ENCODE data around the gene SLC12A2. TPM values are rescaled to one million over a fixed set of nuclear protein-coding genes. Genes with fewer than 3 reads are reported as not detected.

SLC12A2 gene
- total and polyA plus RNA-seq, 9 of the 15 experiments (the other 6 are each of a cell fraction or from before 2014, with no cell fraction given) = 5.1 to 20.3 (median 12.6) TPM

DNA sequence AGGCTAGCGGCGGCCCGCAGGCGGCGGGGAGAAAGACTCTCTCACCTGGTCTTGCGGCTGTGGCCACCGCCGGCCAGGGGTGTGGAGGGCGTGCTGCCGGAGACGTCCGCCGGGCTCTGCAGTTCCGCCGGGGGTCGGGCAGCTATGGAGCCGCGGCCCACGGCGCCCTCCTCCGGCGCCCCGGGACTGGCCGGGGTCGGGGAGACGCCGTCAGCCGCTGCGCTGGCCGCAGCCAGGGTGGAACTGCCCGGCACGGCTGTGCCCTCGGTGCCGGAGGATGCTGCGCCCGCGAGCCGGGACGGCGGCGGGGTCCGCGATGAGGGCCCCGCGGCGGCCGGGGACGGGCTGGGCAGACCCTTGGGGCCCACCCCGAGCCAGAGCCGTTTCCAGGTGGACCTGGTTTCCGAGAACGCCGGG lies 253 bp downstream of the SLC12A2 start (continued):
- TF ChIP-seq, protein P1, sequence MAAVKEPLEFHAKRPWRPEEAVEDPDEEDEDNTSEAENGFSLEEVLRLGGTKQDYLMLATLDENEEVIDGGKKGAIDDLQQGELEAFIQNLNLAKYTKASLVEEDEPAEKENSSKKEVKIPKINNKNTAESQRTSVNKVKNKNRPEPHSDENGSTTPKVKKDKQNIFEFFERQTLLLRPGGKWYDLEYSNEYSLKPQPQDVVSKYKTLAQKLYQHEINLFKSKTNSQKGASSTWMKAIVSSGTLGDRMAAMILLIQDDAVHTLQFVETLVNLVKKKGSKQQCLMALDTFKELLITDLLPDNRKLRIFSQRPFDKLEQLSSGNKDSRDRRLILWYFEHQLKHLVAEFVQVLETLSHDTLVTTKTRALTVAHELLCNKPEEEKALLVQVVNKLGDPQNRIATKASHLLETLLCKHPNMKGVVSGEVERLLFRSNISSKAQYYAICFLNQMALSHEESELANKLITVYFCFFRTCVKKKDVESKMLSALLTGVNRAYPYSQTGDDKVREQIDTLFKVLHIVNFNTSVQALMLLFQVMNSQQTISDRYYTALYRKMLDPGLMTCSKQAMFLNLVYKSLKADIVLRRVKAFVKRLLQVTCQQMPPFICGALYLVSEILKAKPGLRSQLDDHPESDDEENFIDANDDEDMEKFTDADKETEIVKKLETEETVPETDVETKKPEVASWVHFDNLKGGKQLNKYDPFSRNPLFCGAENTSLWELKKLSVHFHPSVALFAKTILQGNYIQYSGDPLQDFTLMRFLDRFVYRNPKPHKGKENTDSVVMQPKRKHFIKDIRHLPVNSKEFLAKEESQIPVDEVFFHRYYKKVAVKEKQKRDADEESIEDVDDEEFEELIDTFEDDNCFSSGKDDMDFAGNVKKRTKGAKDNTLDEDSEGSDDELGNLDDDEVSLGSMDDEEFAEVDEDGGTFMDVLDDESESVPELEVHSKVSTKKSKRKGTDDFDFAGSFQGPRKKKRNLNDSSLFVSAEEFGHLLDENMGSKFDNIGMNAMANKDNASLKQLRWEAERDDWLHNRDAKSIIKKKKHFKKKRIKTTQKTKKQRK (IDR thresholded peaks at IDR 0.05; ENCODE audit: borderline replicate concordance, low read depth, low read length) = no peak
- TF ChIP-seq, protein P2, sequence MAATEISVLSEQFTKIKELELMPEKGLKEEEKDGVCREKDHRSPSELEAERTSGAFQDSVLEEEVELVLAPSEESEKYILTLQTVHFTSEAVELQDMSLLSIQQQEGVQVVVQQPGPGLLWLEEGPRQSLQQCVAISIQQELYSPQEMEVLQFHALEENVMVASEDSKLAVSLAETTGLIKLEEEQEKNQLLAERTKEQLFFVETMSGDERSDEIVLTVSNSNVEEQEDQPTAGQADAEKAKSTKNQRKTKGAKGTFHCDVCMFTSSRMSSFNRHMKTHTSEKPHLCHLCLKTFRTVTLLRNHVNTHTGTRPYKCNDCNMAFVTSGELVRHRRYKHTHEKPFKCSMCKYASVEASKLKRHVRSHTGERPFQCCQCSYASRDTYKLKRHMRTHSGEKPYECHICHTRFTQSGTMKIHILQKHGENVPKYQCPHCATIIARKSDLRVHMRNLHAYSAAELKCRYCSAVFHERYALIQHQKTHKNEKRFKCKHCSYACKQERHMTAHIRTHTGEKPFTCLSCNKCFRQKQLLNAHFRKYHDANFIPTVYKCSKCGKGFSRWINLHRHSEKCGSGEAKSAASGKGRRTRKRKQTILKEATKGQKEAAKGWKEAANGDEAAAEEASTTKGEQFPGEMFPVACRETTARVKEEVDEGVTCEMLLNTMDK (IDR thresholded peaks at IDR 0.05; ENCODE audit: borderline replicate concordance, insufficient read depth, low read depth, low read length, poor library complexity, severe bottlenecking) = peak; percentile 19
- TF ChIP-seq, protein P3, sequence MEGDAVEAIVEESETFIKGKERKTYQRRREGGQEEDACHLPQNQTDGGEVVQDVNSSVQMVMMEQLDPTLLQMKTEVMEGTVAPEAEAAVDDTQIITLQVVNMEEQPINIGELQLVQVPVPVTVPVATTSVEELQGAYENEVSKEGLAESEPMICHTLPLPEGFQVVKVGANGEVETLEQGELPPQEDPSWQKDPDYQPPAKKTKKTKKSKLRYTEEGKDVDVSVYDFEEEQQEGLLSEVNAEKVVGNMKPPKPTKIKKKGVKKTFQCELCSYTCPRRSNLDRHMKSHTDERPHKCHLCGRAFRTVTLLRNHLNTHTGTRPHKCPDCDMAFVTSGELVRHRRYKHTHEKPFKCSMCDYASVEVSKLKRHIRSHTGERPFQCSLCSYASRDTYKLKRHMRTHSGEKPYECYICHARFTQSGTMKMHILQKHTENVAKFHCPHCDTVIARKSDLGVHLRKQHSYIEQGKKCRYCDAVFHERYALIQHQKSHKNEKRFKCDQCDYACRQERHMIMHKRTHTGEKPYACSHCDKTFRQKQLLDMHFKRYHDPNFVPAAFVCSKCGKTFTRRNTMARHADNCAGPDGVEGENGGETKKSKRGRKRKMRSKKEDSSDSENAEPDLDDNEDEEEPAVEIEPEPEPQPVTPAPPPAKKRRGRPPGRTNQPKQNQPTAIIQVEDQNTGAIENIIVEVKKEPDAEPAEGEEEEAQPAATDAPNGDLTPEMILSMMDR (IDR thresholded peaks at IDR 0.05 in 2 of 3, conservative IDR thresholded peaks at IDR 0.05 in 1 of 3; ENCODE audit: insufficient read depth in 2 of 3, low read depth in 1 of 3, low read length in 3 of 3) = peak; percentile 22 to 61 (median 35); a peak in 4 of 6 replicates
- TF ChIP-seq CCNT2 (IDR thresholded peaks at IDR 0.05; ENCODE audit: borderline replicate concordance, extremely low read depth, insufficient read length, low read depth, low read length) = peak; percentile 77
- 0 out of 2 replicates have a peak, but pooled peaks have one; percentile 42 for TF ChIP-seq KDM2B (CRISPR knock-in tag; IDR thresholded peaks at IDR 0.05)
- TF ChIP-seq MAFG (tag; conservative IDR thresholded peaks at IDR 0.05) = no peak
- TF ChIP-seq TFAM (CRISPR knock-in tag; conservative IDR thresholded peaks at IDR 0.05) = no peak
- 0 out of 2 replicates have a peak, but pooled peaks have one; percentile 1 for TF ChIP-seq GTF2E2 (tag; IDR thresholded peaks at IDR 0.05)
- TF ChIP-seq ZNF282 (CRISPR knock-in tag; IDR thresholded peaks at IDR 0.05) = 0 out of 2 replicates have a peak, but pooled peaks have one; percentile 3
- no peak for TF ChIP-seq PHB (CRISPR knock-in tag; IDR thresholded peaks at IDR 0.05)
- TF ChIP-seq GATAD2B (IDR thresholded peaks at IDR 0.05; ENCODE audit: borderline replicate concordance) = peak; percentile 60; the same call in 1 of the 2 replicates
- TF ChIP-seq SMAD4 (CRISPR knock-in tag; conservative IDR thresholded peaks at IDR 0.05) = peak; percentile 26
- peak; percentile 54 for TF ChIP-seq CTBP1 (IDR thresholded peaks at IDR 0.05; ENCODE audit: borderline replicate concordance)
- TF ChIP-seq MECOM (CRISPR knock-in tag; IDR thresholded peaks at IDR 0.05) = no peak
- peak; percentile 40 to 43 for TF ChIP-seq RAD21 (CRISPR knock-in tag; conservative IDR thresholded peaks at IDR 0.05 in 1 of 2, IDR thresholded peaks at IDR 0.05 in 1 of 2)
- TF ChIP-seq ILF3 (IDR thresholded peaks at IDR 0.05; ENCODE audit: borderline replicate concordance) = peak; percentile 71; the same call in 1 of the 2 replicates
- no peak for TF ChIP-seq NFXL1 (CRISPR knock-in tag; IDR thresholded peaks at IDR 0.05)
- peak; percentile 89 for TF ChIP-seq KDM5B (IDR thresholded peaks at IDR 0.05; ENCODE audit: insufficient replicate concordance, low read depth, low read length)
- peak; percentile 13; the same call in 1 of the 2 replicates for TF ChIP-seq SIN3B (IDR thresholded peaks at IDR 0.05; ENCODE audit: low read depth)
- TF ChIP-seq ZBTB1 (CRISPR knock-in tag; IDR thresholded peaks at IDR 0.05; ENCODE audit: borderline replicate concordance, low read depth) = no peak
- TF ChIP-seq BMI1 (IDR thresholded peaks at IDR 0.05; ENCODE audit: low read length) = no peak
- no peak for TF ChIP-seq EZH2 (IDR thresholded peaks at IDR 0.05; ENCODE audit: borderline replicate concordance, low read depth, low read length)
